NT2/D1 (cell line): ENCODE data around the gene UGT1A6.

Source experiments
- YY1 ChIP-seq: IDR thresholded peaks from 2 replicates; pipeline ENCODE4 v1.6.1; 2011; ENCODE audit not compliant: insufficient read length, insufficient read depth
- ZNF274 ChIP-seq: IDR thresholded peaks from 2 replicates; pipeline ENCODE4 v1.6.1; 2011; ENCODE audit warnings: mild to moderate bottlenecking, low read depth, low read length

GRCh38 chr2:233803994-233804393 is 111.3 kb downstream of the UGT1A6 start:
- no peak for TF ChIP-seq YY1
- no peak for TF ChIP-seq ZNF274
